ENCODE data around the gene DERL2. TPM values are rescaled to one million over a fixed set of nuclear protein-coding genes. Genes with fewer than 3 reads are reported as not detected.

DERL2 gene
- total and polyA plus RNA-seq, 9 of the 15 experiments (the other 6 are each of a cell fraction or from before 2014, with no cell fraction given), result 11.5 to 105 (median 30.7) TPM

- TF ChIP-seq NFIC (IDR thresholded peaks at IDR 0.05) (peak; percentile 31), HNRNPLL (IDR thresholded peaks at IDR 0.05; ENCODE audit: low read depth, low read length, poor library complexity, severe bottlenecking) (peak; percentile 20), ATF6 (CRISPR knock-in tag; IDR thresholded peaks at IDR 0.05) (no peak), SMAD4 (CRISPR knock-in tag; conservative IDR thresholded peaks at IDR 0.05) (peak; percentile 69), BDP1 (IDR thresholded peaks at IDR 0.05; ENCODE audit: insufficient read depth, insufficient read length) (no peak), SMARCC2 (IDR thresholded peaks at IDR 0.05; ENCODE audit: low read depth) (no peak), ZFPM2 (CRISPR knock-in tag; IDR thresholded peaks at IDR 0.05) (no peak), TGIF2 (CRISPR knock-in tag; IDR thresholded peaks at IDR 0.05) (no peak), ZBTB49 (CRISPR knock-in tag; IDR thresholded peaks at IDR 0.05; ENCODE audit: borderline replicate concordance) (no peak), ZNF445 (CRISPR knock-in tag; IDR thresholded peaks at IDR 0.05; ENCODE audit: low read depth) (no peak), RBBP5 (IDR thresholded peaks at IDR 0.05; ENCODE audit: borderline replicate concordance, insufficient read depth, low read length, poor library complexity, severe bottlenecking) (peak; percentile 72), ZNF551 (CRISPR knock-in tag; IDR thresholded peaks at IDR 0.05) (no peak), SLC30A9 (CRISPR knock-in tag; IDR thresholded peaks at IDR 0.05) (no peak), FOXP4 (CRISPR knock-in tag; IDR thresholded peaks at IDR 0.05; ENCODE audit: borderline replicate concordance) (no peak), ZNF507 (tag; conservative IDR thresholded peaks at IDR 0.05) (no peak), DACH1 (IDR thresholded peaks at IDR 0.05; ENCODE audit: partially characterized antibody) (no peak), MYC (IDR thresholded peaks at IDR 0.05; ENCODE audit: low read depth, low read length) (peak; percentile 82), MYC (CRISPR knock-in tag; IDR thresholded peaks at IDR 0.05; ENCODE audit: borderline replicate concordance, low read depth) (no peak), PREB (CRISPR knock-in tag; IDR thresholded peaks at IDR 0.05) (no peak), NFE2 (IDR thresholded peaks at IDR 0.05; ENCODE audit: low read depth) (no peak)
These were observed 487 bp upstream of the DERL2 start, which contains the start of gene MIS12 (continued) for GRCh38 chr17:5486206-5487124.
